GM12892 (cell line): Measurements from ENCODE around the gene PGAM5.

Experiments
- POLR2A ChIP-seq: IDR thresholded peaks from 2 replicates; pipeline ENCODE4 v1.6.1; 2011; ENCODE audit warnings: low read depth, low read length, control low read depth
- POLR2AphosphoS5 ChIP-seq: IDR thresholded peaks from 2 replicates; pipeline ENCODE4 v1.6.1; 2011; ENCODE audit warnings: low read depth, low read length, control low read depth

DNA sequence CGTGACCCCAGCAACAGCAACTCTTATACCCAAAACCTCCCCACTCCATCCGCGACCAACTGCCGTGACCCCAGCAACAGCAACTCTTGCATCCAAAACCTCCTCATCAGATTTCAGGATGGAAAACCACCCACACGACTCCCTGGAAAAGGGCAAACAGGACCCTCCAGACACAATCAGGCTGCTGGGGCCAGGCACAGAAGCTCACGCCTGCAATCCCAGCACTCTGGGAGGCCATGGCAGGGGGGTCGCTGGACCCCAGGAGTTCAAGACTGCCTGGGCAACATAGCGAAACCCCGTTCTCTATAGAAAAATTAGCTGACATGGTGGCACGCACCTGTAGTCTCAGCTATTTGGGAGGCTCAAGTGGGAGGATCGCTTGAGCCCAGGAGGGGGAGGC, 19.7 kb downstream of the PGAM5 start:
- TF ChIP-seq POLR2A (no peak), POLR2AphosphoS5 (0 out of 2 replicates have a peak, but pooled peaks have one; percentile 24)
